Endothelial cell of umbilical vein (primary cell): ENCODE data around the gene SETBP1. TPM values are rescaled to one million over a fixed set of nuclear protein-coding genes. Genes with fewer than 3 reads are reported as not detected.

Experiments
- BruUV-seq: library from RNA; stranded (reverse); fragments of 400-500 nt; replicated peaks from 2 replicates; lab custom pipeline; 2021; lab: Mats Ljungman, UMichigan
- CTCF ChIA-PET: fragments of 300-600, 350-600 bp; sonication (Branson Sonifier 250); formaldehyde crosslinking; loops from one replicate; lab custom pipeline; 2021; ENCODE audit warnings: antibody characterized with exemption, inconsistent platforms; lab: Charles Lee
- POLR2A ChIA-PET: fragments of 300-600, 350-600 bp; sonication (Branson Sonifier 250); formaldehyde crosslinking; loops from one replicate; lab custom pipeline; 2021; ENCODE audit warnings: antibody characterized with exemption, inconsistent platforms; lab: Charles Lee
- DNase-seq: peaks from one replicate; pipeline ENCODE4 v3.0.0-alpha.2; 2011; ENCODE audit warnings: low read depth, low spot score
- FAIRE-seq: peaks from 2 replicates; lab custom pipeline; 2011; peaks lifted over from hg19 to GRCh38; lab: Jason Lieb, UNC
- H2AFZ ChIP-seq: 2 replicates; pipeline ENCODE4 v1.6.0; 2012; ENCODE audit warnings: low read depth, low read length, control low read depth, inconsistent platforms
- H3K27ac ChIP-seq: 2 replicates; pipeline ENCODE4 v1.5.1; 2011; ENCODE audit warnings: low read depth, mild to moderate bottlenecking, control low read depth, low read length, moderate library complexity; ENCODE audit not compliant: insufficient read depth
- H3K27me3 ChIP-seq, 2 experiments: 2 replicates each; pipeline versions ENCODE4 v1.6.0 to v1.6.1; 2011; ENCODE audit warnings: low read length in 2 of 2, mixed read lengths in 1 of 2; ENCODE audit not compliant: control insufficient read depth in 2 of 2, insufficient read depth in 2 of 2
- H3K36me3 ChIP-seq, 2 experiments: 2 replicates in 1 of 2; 3 replicates in 1 of 2; pipeline ENCODE4 v1.5.1; 2011; ENCODE audit warnings: low read length in 2 of 2, mild to moderate bottlenecking in 1 of 2, moderate library complexity in 1 of 2; ENCODE audit not compliant: control insufficient read depth in 2 of 2, insufficient read depth in 2 of 2; ENCODE audit errors: extremely low read depth in 1 of 2
- H3K4me1 ChIP-seq: 3 replicates; pipeline ENCODE4 v1.5.1; 2011; ENCODE audit warnings: mild to moderate bottlenecking, low read length; ENCODE audit not compliant: control insufficient read depth, insufficient read depth; ENCODE audit errors: extremely low read depth
- H3K4me2 ChIP-seq: 2 replicates; pipeline ENCODE4 v1.6.1; 2011; ENCODE audit warnings: low read length, control low read depth, mixed read lengths; ENCODE audit not compliant: insufficient read depth
- H3K4me3 ChIP-seq, 3 experiments: fragments of 200-600 bp in 1 of 3; sonication (generic), shearing (Covaris generic) in 1 of 3; replicated peaks in 1 of 3; 2 replicates each; pipeline ENCODE4 v1.5.1; 2011 to 2016; ENCODE audit warnings: control low read depth in 3 of 3, low read length in 3 of 3, mild to moderate bottlenecking in 2 of 3, inconsistent platforms in 1 of 3, low read depth in 1 of 3, moderate library complexity in 1 of 3; ENCODE audit not compliant: insufficient read depth in 1 of 3
- H3K79me2 ChIP-seq: 2 replicates; pipeline ENCODE4 v1.6.0; 2012; ENCODE audit warnings: low read length, inconsistent platforms; ENCODE audit not compliant: control insufficient read depth, insufficient read depth
- H3K9ac ChIP-seq: replicated peaks from 2 replicates; pipeline ENCODE3; 2011; ENCODE audit warnings: low read length, control low read depth; ENCODE audit not compliant: insufficient read depth; ENCODE audit errors: extremely low read depth
- H3K9me1 ChIP-seq: replicated peaks from 3 replicates; pipeline ENCODE4 v1.6.0; 2011; ENCODE audit warnings: mild to moderate bottlenecking, low read length; ENCODE audit not compliant: control insufficient read depth, insufficient read depth; ENCODE audit errors: extremely low read depth
- H3K9me3 ChIP-seq: replicated peaks from 2 replicates; pipeline ENCODE4 v1.5.1; 2012; ENCODE audit warnings: low read length, inconsistent platforms; ENCODE audit not compliant: control insufficient read depth, insufficient read depth
- H4K20me1 ChIP-seq: replicated peaks from 2 replicates; pipeline ENCODE3; 2011; ENCODE audit warnings: mild to moderate bottlenecking, low read length; ENCODE audit not compliant: control insufficient read depth, insufficient read depth; ENCODE audit errors: extremely low read depth
- EZH2 ChIP-seq: IDR thresholded peaks from 2 replicates; pipeline ENCODE4 v1.6.1; 2012; ENCODE audit warnings: borderline replicate concordance, low read depth, mild to moderate bottlenecking, moderate library complexity, low read length, inconsistent platforms; ENCODE audit not compliant: severe bottlenecking
- FOS ChIP-seq: IDR thresholded peaks from 2 replicates; pipeline ENCODE4 v1.6.1; 2011; ENCODE audit warnings: mild to moderate bottlenecking, low read length, moderate library complexity, borderline replicate concordance; ENCODE audit not compliant: insufficient read depth
- GATA2 ChIP-seq: IDR thresholded peaks from 2 replicates; pipeline ENCODE4 v1.7.0; 2011; ENCODE audit warnings: low read depth, mild to moderate bottlenecking, moderate library complexity, mixed read lengths, low read length; ENCODE audit not compliant: insufficient read length, insufficient read depth
- JUN ChIP-seq: IDR thresholded peaks from 2 replicates; pipeline ENCODE4 v1.6.1; 2011; ENCODE audit warnings: borderline replicate concordance, low read depth; ENCODE audit not compliant: insufficient read length, insufficient read depth
- MAX ChIP-seq: IDR thresholded peaks from 2 replicates; pipeline ENCODE4 v1.6.1; 2011; ENCODE audit not compliant: insufficient read depth, insufficient read length
- MYC ChIP-seq: IDR thresholded peaks from one replicate; pipeline ENCODE4 v1.6.1; 2011; ENCODE audit warnings: mild to moderate bottlenecking, low read depth, low read length
- POLR2A ChIP-seq: IDR thresholded peaks from 2 replicates; pipeline ENCODE4 v1.6.1; 2012; ENCODE audit warnings: low read depth, mild to moderate bottlenecking, control low read depth, low read length
- POLR2AphosphoS5 ChIP-seq: IDR thresholded peaks from 2 replicates; pipeline ENCODE4 v1.6.1; 2012; ENCODE audit warnings: low read depth, mild to moderate bottlenecking, control low read depth, low read length, moderate library complexity; ENCODE audit not compliant: insufficient read depth
- dilution Hi-C: fragments of 300-500 bp; cut with MboI; formaldehyde crosslinking; loops from one replicate; pipeline ENCODE4 v1.15.0; 2019; ENCODE audit warnings: low sequenced_read_pairs; ENCODE audit not compliant: extremely low pct_ligation_motif_present
- intact Hi-C: fragments of 100-400 bp; cut with micrococcal nuclease; formaldehyde crosslinking; loops from one replicate; pipeline ENCODE4 v1.10.0; 2022
- polyA plus RNA-seq, 4 experiments: library from polyadenylated mRNA; depleted of rRNA in 3 of 4; stranded (reverse) in 3 of 4; unstranded in 1 of 4; fragments of >200 nt; gene quantifications; 2 replicates each; pipeline versions ENCODE4 v1.2.1 to v1.2.3, GENCODE V29; 2011 to 2012; ENCODE audit warnings: missing spikeins in 1 of 4
- total RNA-seq: library from RNA; stranded (reverse); gene quantifications from 2 replicates; pipeline ENCODE4 v1.2.3, GENCODE V29; 2021
- TF ChIP-seq, protein P1 (sequence below), 2 donors: IDR thresholded peaks; 1 replicate in 1 of 2; 2 replicates in 1 of 2; pipeline ENCODE4 v1.5.1; 2011; ENCODE audit warnings: low read length in 2 of 2, mild to moderate bottlenecking in 2 of 2, moderate library complexity in 2 of 2, control low read depth in 1 of 2, inconsistent platforms in 1 of 2, low read depth in 1 of 2; ENCODE audit not compliant: insufficient read depth in 1 of 2; ENCODE audit errors: extremely low read depth in 1 of 2

The SETBP1 gene
- total and polyA plus RNA-seq, 2 donors (not counting 3 experiments of a cell fraction or from before 2014, with no cell fraction given), result 0.76 to 3.1 TPM

GRCh38 chr18:45019469-45019868 is 338.8 kb downstream of the SETBP1 start:
- Histone ChIP-seq H3K27me3 (no peaks in the 10 kb centered on the region), H3K79me2 (no peaks in the 10 kb centered on the region), H3K9me1 (no peaks in the 10 kb centered on the region), H3K9ac (no peak overlapping the region), H3K9me3 (no peaks in the 10 kb centered on the region), H3K27ac (no peak overlapping the region), H4K20me1 (no peaks in the 10 kb centered on the region), H3K4me3 (no peak overlapping the region), H2AFZ (no peak overlapping the region), H3K4me2 (no peak overlapping the region), H3K36me3 (no peaks in the 10 kb centered on the region), H3K4me1 (no peaks in the 10 kb centered on the region)
- POLR2A ChIA-PET, result no interaction called here
- no peak for TF ChIP-seq POLR2A
- TF ChIP-seq, protein P1, sequence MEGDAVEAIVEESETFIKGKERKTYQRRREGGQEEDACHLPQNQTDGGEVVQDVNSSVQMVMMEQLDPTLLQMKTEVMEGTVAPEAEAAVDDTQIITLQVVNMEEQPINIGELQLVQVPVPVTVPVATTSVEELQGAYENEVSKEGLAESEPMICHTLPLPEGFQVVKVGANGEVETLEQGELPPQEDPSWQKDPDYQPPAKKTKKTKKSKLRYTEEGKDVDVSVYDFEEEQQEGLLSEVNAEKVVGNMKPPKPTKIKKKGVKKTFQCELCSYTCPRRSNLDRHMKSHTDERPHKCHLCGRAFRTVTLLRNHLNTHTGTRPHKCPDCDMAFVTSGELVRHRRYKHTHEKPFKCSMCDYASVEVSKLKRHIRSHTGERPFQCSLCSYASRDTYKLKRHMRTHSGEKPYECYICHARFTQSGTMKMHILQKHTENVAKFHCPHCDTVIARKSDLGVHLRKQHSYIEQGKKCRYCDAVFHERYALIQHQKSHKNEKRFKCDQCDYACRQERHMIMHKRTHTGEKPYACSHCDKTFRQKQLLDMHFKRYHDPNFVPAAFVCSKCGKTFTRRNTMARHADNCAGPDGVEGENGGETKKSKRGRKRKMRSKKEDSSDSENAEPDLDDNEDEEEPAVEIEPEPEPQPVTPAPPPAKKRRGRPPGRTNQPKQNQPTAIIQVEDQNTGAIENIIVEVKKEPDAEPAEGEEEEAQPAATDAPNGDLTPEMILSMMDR (IDR thresholded peaks at IDR 0.05; ENCODE audit: extremely low read depth in 1 of 2, insufficient read depth in 1 of 2, low read depth in 1 of 2, low read length in 2 of 2), result no peak
- no peak for TF ChIP-seq MYC
- no peak for TF ChIP-seq POLR2AphosphoS5
- TF ChIP-seq MAX, result no peak
- no peak for TF ChIP-seq GATA2
- no peak for TF ChIP-seq EZH2
- TF ChIP-seq JUN, result no peak
- no peak for TF ChIP-seq FOS
- FAIRE-seq (no peak), DNase-seq (no peak)
- CTCF ChIA-PET, result no interaction called here
- BruUV-seq, result no TSS peak
- intact Hi-C loops, result no loop called here
- dilution Hi-C loops, result no loop called here
